ENCODE data around the gene ERAP2.
"Not testable (repeated sequence)": the region's sequence is repeated elsewhere in the genome, so short reads cannot be mapped to it uniquely, and the experiment has no call there.

ERAP2 gene

DNA sequence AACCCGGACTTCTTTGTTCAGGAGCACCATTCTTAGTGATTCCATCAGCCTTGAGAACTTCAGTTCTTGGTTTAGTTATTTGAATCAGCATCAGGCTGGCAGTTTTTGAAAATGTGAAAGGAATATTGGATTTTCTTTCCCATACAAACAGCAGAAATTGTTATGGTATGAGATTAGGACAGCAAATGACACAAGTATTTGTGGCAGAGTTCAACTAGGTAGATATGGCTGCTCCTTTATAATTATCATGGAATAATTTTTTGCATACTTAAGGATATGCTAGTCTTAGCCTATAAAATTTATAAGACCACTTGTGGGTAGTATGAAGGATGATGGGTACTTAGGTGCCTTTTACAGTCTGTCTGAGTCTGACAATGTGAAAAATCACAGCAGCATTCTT, 25.5 kb downstream of the ERAP2 start:
- DNase-seq (ENCODE audit: low read depth), result no peak

GRCh38 chr5:96902876-96903275, 26.6 kb downstream of the ERAP2 start:
- DNase-seq (ENCODE audit: low read depth), result no peak

GRCh38 chr5:96903300-96903699, 27.0 kb downstream of the ERAP2 start:
- no peak for DNase-seq (ENCODE audit: low read depth)

GRCh38 chr5:96904054-96904931, 28.0 kb downstream of the ERAP2 start:
- DNase-seq (ENCODE audit: low read depth), result no peak

- DNase-seq (ENCODE audit: low read depth), result no peak
Measured at GRCh38 chr5:96905864-96906263, 29.6 kb downstream of the ERAP2 start.

- no peak for DNase-seq (ENCODE audit: low read depth)
Measured at GRCh38 chr5:96909003-96909402, 32.7 kb downstream of the ERAP2 start.

GRCh38 chr5:96909435-96909834, 33.1 kb downstream of the ERAP2 start:
- no peak for DNase-seq (ENCODE audit: low read depth)

DNA sequence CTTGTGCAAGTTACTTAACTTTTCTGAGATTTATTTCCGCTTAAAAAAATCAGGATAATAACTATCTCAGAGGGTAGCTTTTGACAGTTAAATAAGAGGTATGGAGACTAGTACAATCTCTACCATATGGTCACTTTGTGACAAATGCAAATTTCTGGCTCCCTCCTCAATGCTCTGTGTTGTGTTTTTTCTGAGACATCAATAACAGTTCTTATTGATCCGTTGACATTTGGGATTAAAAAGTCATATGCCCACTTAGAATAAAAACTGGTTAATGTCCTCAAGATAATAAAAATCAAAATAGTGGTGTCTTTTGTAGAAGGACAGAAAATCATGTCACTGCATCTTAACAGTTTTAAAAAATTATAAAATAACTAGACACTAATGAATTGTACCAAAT, 34.8 kb downstream of the ERAP2 start:
- no peak for DNase-seq (ENCODE audit: low read depth)

DNA sequence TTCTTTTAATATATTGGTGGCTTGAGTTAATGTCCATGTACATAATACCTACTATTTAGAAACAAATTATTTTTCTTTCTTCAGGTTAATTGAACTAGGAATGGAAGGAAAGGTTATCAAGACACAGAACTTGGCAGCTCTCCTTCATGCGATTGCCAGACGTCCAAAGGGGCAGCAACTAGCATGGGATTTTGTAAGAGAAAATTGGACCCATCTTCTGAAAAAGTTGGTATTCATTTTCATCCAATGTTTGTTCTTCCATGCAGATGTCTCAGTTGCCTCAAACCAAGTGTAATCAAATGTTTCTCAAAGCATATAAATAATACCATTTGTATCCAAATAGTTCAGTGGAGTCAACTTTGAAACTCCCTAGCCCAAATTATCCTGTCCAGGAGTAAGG, 36.9 kb downstream of the ERAP2 start:
- DNase-seq (ENCODE audit: low read depth), result no peak

- DNase-seq (ENCODE audit: low read depth), result no peak
Measured at GRCh38 chr5:96919754-96920197, 43.5 kb downstream of the ERAP2 start.

GRCh38 chr5:96920744-96921355, 44.5 kb downstream of the ERAP2 start:
- DNase-seq (ENCODE audit: low read depth), result no peak

GRCh38 chr5:96922499-96923244, 46.4 kb downstream of the ERAP2 start:
- DNase-seq (ENCODE audit: low read depth), result no peak

DNA sequence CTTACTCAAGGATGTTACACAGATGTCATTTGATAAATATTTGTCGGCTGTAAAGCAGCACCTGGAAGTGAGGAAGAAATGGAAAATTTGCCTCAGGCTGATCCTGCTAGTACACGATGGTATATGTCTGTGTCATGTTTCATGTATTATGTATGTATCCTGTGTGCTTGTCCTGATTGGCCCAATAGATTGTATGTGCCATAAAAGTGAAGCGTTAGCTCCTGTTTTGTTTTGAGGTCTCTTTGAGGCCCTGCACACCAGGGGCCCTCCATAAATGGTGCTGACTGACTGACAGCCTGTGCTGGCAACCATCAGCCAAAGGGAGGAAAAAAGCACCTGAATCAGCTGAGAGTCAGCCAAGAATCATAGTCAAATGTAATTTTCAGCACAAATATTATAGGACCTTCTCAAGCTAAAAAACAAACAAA, 47.7 kb downstream of the ERAP2 start:
- DNase-seq (ENCODE audit: low read depth), result no peak

DNA sequence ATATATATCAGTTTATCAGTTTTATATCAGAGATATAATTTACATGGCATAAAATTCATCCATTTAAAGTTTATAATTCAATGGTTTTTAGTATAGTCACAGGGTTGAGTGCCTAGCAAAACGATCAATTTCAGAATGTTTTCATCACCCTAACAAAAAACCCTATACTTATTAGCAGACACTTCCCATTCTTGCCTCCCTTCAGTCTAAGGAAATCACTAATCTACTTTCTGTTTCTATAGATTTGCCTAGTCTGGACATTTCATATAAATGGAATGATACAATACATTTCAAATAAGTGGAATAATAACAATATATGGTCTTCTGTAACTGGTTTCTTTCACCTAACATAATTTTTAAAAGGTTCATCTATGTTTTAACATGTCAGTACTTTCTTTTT, 50.0 kb downstream of the ERAP2 start:
- no peak for DNase-seq (ENCODE audit: low read depth)

DNA sequence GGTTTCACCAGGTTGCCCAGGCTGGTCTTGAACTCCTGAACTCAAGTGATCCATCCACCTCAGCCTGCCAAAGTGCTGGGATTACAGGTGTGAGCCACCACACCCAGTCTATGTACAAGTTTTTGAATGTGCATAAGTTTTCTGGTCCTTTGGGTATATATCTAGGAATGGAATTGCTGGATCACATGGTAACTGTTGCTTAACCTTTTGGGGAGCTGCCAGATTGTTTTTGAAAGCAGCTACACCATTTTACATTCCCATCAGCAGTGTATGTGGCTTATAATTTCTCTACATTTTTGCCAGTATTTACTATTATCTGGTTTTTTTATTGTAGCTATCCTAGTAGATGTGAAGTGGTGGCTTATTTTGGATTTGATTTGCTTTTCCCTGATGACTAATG, 50.7 kb downstream of the ERAP2 start:
- DNase-seq (ENCODE audit: low read depth), result no peak

- no peak for DNase-seq (ENCODE audit: low read depth)
Measured at GRCh38 chr5:96928931-96929708, 52.8 kb downstream of the ERAP2 start.

DNA sequence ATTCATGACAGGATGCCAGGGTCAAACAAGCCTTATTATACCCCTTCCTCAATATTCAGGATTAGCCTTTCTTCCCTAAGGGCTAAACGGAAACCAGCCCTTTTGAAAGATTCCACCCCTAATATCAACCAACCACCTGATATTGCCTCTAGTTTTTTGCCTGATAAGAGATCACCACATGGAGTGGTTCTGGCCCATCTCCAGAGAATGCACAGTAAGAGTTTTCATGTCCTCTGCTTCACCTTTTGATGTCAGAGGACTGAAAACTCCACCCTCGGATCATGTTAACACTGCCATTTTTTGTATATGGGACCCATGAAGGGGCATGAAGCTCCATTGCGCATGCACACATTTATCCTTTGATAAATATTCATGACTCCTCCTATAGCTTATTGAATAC, 53.8 kb downstream of the ERAP2 start:
- DNase-seq (ENCODE audit: low read depth), result no peak

- no peak for DNase-seq (ENCODE audit: low read depth)
Measured at GRCh38 chr5:96930589-96930988, 54.3 kb downstream of the ERAP2 start.

DNA sequence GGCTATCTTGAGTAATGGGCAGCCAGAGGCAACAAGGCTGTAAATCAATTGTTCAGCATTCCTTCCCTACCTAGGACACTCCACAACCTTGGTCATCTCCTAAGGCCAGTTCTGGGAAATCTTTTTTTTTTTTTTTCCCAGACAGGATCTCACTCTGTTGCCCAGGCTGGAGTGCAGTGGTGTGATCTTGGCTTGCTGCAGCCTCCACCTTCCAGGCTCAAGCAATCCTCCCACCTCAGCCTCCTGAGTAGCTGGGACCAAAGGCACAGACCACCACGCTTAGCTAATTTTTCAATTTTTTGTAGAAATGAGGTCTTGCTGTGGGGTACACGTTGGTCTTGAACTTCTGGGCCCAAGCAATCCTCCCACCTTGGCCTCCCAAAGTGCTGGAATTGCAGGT, 54.7 kb downstream of the ERAP2 start:
- not testable (repeated sequence) for DNase-seq (ENCODE audit: low read depth)

DNA sequence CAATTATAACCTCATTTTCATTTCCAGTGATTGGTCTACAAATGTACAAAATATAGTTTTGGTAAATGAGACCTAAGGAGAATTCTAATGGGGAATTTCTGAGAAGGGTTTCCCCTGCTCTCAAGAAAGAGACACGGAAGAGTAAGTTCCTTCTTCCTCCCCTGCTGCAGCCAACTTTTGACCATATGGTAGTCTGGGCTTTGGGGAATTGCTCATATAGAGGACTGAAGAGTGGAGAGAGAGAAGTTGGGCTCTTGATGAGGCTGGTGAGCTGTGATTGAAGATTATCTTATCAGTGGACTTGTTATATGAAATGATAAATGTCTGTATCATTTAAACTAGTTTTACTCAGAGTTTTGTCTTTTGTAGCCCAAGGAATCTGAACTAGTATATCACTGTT, 55.3 kb downstream of the ERAP2 start:
- no peak for DNase-seq (ENCODE audit: low read depth)

DNA sequence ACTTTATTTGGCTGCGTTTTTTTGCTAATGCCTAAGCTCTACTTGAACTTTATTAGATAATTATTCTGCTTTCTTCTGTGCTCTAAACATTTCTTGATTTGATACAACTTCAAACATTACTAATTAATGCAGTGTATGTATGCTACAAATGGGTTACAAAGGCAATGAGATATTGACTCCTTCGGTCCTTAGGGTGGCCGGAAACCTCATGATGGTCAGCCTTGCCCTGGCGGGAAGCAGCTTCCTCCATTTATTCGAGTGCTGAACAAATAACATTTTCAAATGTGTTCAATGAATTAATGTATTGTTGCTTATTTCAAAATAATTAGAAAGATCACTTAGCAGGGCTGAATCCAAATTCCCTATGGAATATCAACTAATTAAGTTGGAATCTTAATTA, 55.7 kb downstream of the ERAP2 start:
- DNase-seq (ENCODE audit: low read depth), result no peak

All from stimulated activated CD8-positive, alpha-beta memory T cell treated with anti-CD3 and anti-CD28 coated beads, Interleukin-15, amount 100 ng/mL, for 1 hour (primary cell).